ENCODE measurements around the gene SNRPA1. TPM values are rescaled to one million over a fixed set of nuclear protein-coding genes. Genes with fewer than 3 reads are reported as not detected.

The SNRPA1 gene
- total and polyA plus RNA-seq, 2 of the 13 experiments (the other 11 are each of a cell fraction or from before 2014, with no cell fraction given) = 41.2 to 108 TPM

DNA sequence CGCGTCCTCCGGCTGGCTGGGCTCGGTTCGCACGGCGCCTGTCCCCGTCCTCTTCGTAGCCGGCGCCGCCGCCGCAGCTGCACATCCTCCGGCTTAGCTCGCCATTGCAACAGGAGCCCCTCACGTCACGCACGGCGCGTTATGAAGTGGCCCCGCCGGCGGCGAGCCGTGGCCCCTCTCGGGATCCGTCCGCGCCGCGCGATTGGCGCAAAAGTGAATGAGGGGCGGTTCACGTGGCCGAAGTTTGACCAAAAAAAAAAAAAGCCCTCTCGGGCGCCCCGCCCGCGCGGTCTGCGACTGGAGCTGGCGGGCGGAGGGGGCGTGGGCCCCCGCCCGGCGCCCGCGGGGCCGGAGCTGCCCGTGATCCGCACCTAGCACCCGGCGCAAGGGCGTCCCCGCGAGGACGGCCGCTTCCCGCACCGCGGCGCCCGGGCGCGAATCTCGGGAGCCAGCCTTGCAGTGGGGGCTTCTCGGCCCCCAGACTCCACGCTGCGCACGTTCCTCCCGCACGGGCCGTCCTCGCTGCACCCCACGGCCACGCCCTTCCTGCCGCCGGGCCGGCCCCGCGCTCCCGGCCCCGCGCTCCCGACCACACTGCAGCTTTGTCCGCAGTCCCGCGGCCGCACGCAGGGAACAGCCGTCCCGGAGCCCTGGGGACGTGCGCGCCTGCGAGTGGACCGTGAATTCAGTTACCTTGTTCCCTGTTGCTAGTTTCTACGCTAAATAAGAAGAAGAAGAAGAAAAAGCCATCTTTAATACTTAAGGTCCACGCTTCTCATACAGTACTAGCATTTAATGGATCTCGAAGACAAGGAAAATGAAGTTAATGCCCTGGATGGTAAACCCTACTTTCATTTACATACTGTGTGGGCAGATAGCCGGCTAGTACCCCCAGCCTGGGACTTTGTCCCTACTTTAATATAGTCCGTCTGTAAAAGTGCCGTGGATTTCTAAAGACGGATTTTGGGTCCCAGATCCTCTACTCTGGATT lies 42.9 kb downstream of the SNRPA1 start, which contains the start of gene CHSY1:
Gene CHSY1, minus strand, starts transcription at position 219 of the 991 bp plus-strand sequence. CDS start 592 bp downstream, outside the sequence.
- Histone ChIP-seq H3K9me3 (ENCODE audit: low read length) (no peaks in the 10 kb centered on the region), H3K79me2 (ENCODE audit: insufficient read depth, low read length) (peaks cover 34% of the 10 kb centered on the region), H3K27me3 (ENCODE audit: control insufficient read depth in 1 of 2, insufficient read depth in 2 of 2, low read length in 2 of 2) (no peaks in the 10 kb centered on the region), H3K4me3 (replicated peaks in 1 of 3; ENCODE audit: insufficient read depth in 1 of 3, low read depth in 2 of 3, low read length in 3 of 3) (peak within 1 kb of the TSS; percentile 77 to 82 (median 81)), H2AFZ (ENCODE audit: low read length) (peak within 1 kb of the TSS; percentile 58), H3K4me1 (ENCODE audit: insufficient read depth, low read length) (peaks cover 62% of the 10 kb centered on the region), H3K36me3 (replicated peaks in 1 of 2; ENCODE audit: control insufficient read depth in 1 of 2, insufficient read depth in 2 of 2, low read length in 2 of 2) (no peaks in the 10 kb centered on the region; a peak in 1 of 5 replicates), H3K9ac (ENCODE audit: insufficient read depth, low read depth, low read length) (peak within 1 kb of the TSS; percentile 72), H3K27ac (ENCODE audit: extremely low read length, insufficient read depth, low read length) (peak within 1 kb of the TSS; percentile 52), H4K20me1 (ENCODE audit: insufficient read depth, low read length) (peaks cover 10% of the 10 kb centered on the region), H3K4me2 (ENCODE audit: low read depth, low read length) (peak within 1 kb of the TSS; percentile 94)
- peak; percentile 73 for ATAC-seq
- WGBS (ENCODE audit: low lambda C conversion rate) = 3% methylated on average over 21 of the region's 108 CpGs
- POLR2A ChIA-PET = interaction anchor here (0.7 to 1.7 kb wide), 5 partner anchors 32 to 270 kb away, joined by 3 to 8 read pairs (median 3); no protein-coding TSS in a partner anchor
- BruUV-seq (replicated peaks) = TSS peak; percentile 85
- in situ Hi-C loops (cut with HindIII; ENCODE audit: extremely low pct_ligation_motif_present, low pct_unique_long_range_greater_than_20kb) (loop anchor here (10.0 to 25.0 kb wide), 3 partner anchors 167 to 590 kb away; partner anchors contain the start of gene LRRK1), intact Hi-C loops (cut with micrococcal nuclease; ENCODE audit: unreplicated experiment) (loop anchor here (1.0 to 10.0 kb wide), 3 partner anchors 127 to 337 kb away; partner anchors contain the start of gene LRRK1)
- peak; percentile 67 for DNase-seq (ENCODE audit: low spot score)
- peak; percentile 23 for FAIRE-seq
- CTCF ChIA-PET (ENCODE audit: low intra/inter-chr PET ratio, low total read pairs) = no interaction called here
- no peak for TF ChIP-seq DNMT3B (CRISPR knock-in tag; conservative IDR thresholded peaks at IDR 0.05)
- no peak for TF ChIP-seq ZFP41 (CRISPR knock-in tag; IDR thresholded peaks at IDR 0.05; ENCODE audit: borderline replicate concordance)
- TF ChIP-seq, protein P1, sequence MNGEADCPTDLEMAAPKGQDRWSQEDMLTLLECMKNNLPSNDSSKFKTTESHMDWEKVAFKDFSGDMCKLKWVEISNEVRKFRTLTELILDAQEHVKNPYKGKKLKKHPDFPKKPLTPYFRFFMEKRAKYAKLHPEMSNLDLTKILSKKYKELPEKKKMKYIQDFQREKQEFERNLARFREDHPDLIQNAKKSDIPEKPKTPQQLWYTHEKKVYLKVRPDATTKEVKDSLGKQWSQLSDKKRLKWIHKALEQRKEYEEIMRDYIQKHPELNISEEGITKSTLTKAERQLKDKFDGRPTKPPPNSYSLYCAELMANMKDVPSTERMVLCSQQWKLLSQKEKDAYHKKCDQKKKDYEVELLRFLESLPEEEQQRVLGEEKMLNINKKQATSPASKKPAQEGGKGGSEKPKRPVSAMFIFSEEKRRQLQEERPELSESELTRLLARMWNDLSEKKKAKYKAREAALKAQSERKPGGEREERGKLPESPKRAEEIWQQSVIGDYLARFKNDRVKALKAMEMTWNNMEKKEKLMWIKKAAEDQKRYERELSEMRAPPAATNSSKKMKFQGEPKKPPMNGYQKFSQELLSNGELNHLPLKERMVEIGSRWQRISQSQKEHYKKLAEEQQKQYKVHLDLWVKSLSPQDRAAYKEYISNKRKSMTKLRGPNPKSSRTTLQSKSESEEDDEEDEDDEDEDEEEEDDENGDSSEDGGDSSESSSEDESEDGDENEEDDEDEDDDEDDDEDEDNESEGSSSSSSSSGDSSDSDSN (CRISPR knock-in tag; IDR thresholded peaks at IDR 0.05) = peak; percentile 62; the same call in 1 of the 2 replicates
- TF ChIP-seq POLR2G (IDR thresholded peaks at IDR 0.05; ENCODE audit: low read depth, low read length) = peak; percentile 67
- no peak for TF ChIP-seq NONO (IDR thresholded peaks at IDR 0.05)
- TF ChIP-seq NONO (CRISPR knock-in tag; conservative IDR thresholded peaks at IDR 0.05) = peak; percentile 29; the same call in 1 of the 2 replicates
- peak; percentile 52; the same call in 1 of the 2 replicates for TF ChIP-seq DMAP1 (CRISPR knock-in tag; IDR thresholded peaks at IDR 0.05)
- 0 out of 2 replicates have a peak, but pooled peaks have one; percentile 37 for TF ChIP-seq ZNF136 (CRISPR knock-in tag; IDR thresholded peaks at IDR 0.05; ENCODE audit: low read depth)
- TF ChIP-seq, protein P2, sequence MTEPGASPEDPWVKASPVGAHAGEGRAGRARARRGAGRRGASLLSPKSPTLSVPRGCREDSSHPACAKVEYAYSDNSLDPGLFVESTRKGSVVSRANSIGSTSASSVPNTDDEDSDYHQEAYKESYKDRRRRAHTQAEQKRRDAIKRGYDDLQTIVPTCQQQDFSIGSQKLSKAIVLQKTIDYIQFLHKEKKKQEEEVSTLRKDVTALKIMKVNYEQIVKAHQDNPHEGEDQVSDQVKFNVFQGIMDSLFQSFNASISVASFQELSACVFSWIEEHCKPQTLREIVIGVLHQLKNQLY (CRISPR knock-in tag; IDR thresholded peaks at IDR 0.05) = peak; percentile 87
- TF ChIP-seq, protein P3, sequence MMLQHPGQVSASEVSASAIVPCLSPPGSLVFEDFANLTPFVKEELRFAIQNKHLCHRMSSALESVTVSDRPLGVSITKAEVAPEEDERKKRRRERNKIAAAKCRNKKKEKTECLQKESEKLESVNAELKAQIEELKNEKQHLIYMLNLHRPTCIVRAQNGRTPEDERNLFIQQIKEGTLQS (CRISPR knock-in tag; IDR thresholded peaks at IDR 0.05) = 0 out of 2 replicates have a peak, but pooled peaks have one; percentile 34
- no peak for TF ChIP-seq ZNF720 (CRISPR knock-in tag; IDR thresholded peaks at IDR 0.05)
- TF ChIP-seq HOXA5 (CRISPR knock-in tag; IDR thresholded peaks at IDR 0.05) = peak; percentile 34; the same call in 1 of the 2 replicates
- no peak for TF ChIP-seq ZBTB1 (CRISPR knock-in tag; IDR thresholded peaks at IDR 0.05; ENCODE audit: borderline replicate concordance)
- TF ChIP-seq, protein P4, sequence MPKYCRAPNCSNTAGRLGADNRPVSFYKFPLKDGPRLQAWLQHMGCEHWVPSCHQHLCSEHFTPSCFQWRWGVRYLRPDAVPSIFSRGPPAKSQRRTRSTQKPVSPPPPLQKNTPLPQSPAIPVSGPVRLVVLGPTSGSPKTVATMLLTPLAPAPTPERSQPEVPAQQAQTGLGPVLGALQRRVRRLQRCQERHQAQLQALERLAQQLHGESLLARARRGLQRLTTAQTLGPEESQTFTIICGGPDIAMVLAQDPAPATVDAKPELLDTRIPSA (CRISPR knock-in tag; IDR thresholded peaks at IDR 0.05; ENCODE audit: borderline replicate concordance) = no peak
- TF ChIP-seq ZBTB38 (CRISPR knock-in tag; IDR thresholded peaks at IDR 0.05) = no peak
- no peak for TF ChIP-seq U2AF1 (optimal IDR thresholded peaks at IDR 0.05; ENCODE audit: low read depth, low read length)
- TF ChIP-seq SNAI1 (CRISPR knock-in tag; IDR thresholded peaks at IDR 0.05; ENCODE audit: borderline replicate concordance) = no peak
- TF ChIP-seq SETDB1 (CRISPR knock-in tag; IDR thresholded peaks at IDR 0.05; ENCODE audit: borderline replicate concordance) = no peak
- peak; percentile 48 for TF ChIP-seq CEBPG (CRISPR knock-in tag; IDR thresholded peaks at IDR 0.05)
- TF ChIP-seq ZNF777 (CRISPR knock-in tag; IDR thresholded peaks at IDR 0.05) = peak; percentile 97

All from HepG2 (cell line).